ENCODE data around the gene CEP83. TPM values are rescaled to one million over a fixed set of nuclear protein-coding genes. Genes with fewer than 3 reads are reported as not detected.
A peak's percentile ranks its signal among the peaks of the same experiment; 100 is the strongest.
"Not testable (repeated sequence)": the region's sequence is repeated elsewhere in the genome, so short reads cannot be mapped to it uniquely, and the experiment has no call there.

CEP83 gene, protein sequence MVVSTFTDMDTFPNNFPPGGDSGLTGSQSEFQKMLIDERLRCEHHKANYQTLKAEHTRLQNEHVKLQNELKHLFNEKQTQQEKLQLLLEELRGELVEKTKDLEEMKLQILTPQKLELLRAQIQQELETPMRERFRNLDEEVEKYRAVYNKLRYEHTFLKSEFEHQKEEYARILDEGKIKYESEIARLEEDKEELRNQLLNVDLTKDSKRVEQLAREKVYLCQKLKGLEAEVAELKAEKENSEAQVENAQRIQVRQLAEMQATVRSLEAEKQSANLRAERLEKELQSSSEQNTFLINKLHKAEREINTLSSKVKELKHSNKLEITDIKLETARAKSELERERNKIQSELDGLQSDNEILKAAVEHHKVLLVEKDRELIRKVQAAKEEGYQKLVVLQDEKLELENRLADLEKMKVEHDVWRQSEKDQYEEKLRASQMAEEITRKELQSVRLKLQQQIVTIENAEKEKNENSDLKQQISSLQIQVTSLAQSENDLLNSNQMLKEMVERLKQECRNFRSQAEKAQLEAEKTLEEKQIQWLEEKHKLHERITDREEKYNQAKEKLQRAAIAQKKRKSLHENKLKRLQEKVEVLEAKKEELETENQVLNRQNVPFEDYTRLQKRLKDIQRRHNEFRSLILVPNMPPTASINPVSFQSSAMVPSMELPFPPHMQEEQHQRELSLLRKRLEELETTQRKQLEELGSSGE
- 16.8 TPM for polyA plus RNA-seq (ENCODE audit: insufficient read length)

- peak; percentile 96 for DNase-seq
Observed at GRCh38 chr12:94459728-94460615, at the start of gene CEP83. Gene CEP83, minus strand, starts transcription at chr12:94459867. Its CDS starts 47,377 bp downstream, at chr12:94412490.

DNA sequence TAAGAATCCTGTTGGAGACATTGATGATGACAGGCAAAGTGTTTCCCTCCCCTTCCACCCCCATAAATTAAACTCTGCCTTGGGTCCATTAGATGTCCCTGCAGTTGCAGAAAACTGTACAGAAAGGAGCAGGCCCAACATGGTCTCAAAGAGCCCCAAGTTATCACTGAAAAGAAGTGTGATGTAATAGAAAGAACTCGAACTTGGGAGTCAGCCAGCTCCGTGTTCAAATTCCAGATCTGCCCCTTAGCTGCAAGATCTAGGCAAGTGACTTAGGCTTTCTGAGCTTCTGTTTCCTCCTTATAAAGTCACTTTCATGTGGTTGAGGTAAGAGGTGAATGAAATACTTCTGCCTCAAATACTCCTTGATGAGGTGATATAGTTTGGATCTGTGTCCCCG lies 49.6 kb upstream of the CEP83 start:
- DNase-seq: no peak

GRCh38 chr12:94507455-94507854 lies 47.8 kb upstream of the CEP83 start:
- no peak for DNase-seq

DNA sequence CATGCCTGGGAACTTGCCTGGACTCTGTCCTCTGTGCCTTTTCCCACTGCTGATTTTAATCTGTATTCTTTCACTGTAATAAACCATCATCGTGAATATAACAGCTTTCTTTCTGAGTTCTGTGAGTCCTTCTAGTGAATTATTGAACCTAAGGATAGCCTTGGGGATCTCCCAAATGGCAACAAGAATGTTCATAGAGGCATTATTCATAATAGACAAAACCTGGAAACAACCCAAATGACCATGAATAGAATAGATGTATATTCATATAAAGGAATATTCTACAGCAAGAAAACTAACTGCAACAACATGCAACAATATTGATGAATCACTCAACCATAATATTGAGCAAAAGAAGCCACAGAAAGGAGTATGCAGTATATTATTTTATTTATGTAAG lies 44.7 kb upstream of the CEP83 start:
- DNase-seq: no peak

DNA sequence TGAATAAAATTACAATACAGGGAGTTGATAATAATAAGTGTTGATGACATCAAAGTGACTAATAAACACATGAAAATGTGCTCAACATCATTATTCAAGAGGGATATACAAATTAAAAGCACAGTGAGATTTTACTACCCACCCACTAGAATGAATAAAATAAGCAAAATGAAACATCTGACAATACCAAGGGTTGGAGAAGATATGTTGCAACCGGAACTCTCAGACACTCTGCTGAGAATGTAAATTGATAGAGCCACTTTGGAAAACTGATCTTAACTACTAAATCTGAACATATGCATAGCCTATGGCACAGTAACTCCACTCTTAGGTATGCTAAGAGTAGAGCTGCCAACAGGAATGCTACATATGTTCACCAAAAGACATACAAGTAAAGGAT lies 44.0 kb upstream of the CEP83 start:
- no peak for DNase-seq

GRCh38 chr12:94500831-94501567 lies 41.3 kb upstream of the CEP83 start:
- DNase-seq: no peak

DNA sequence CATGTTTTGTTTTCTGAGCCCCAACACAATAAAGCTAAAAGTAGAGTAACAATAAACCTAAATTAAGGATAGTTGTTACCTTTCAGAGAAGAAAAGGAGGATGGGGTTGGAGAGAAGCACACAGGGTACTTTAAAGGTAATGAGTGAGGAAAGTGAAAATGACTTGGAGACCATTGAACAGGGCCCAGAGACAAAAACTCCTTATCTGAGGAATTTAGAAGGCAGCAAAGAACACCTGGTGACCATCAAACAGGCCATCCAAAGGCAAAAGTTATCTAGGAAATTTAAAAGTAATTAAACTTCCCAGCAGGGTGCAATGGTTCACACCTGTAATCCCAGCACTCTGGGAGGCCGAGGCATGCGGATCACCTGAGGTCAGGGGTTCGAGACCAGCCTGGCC lies 39.0 kb upstream of the CEP83 start:
- no peak for DNase-seq

GRCh38 chr12:94498073-94498472 lies 38.4 kb upstream of the CEP83 start:
- no peak for DNase-seq

DNA sequence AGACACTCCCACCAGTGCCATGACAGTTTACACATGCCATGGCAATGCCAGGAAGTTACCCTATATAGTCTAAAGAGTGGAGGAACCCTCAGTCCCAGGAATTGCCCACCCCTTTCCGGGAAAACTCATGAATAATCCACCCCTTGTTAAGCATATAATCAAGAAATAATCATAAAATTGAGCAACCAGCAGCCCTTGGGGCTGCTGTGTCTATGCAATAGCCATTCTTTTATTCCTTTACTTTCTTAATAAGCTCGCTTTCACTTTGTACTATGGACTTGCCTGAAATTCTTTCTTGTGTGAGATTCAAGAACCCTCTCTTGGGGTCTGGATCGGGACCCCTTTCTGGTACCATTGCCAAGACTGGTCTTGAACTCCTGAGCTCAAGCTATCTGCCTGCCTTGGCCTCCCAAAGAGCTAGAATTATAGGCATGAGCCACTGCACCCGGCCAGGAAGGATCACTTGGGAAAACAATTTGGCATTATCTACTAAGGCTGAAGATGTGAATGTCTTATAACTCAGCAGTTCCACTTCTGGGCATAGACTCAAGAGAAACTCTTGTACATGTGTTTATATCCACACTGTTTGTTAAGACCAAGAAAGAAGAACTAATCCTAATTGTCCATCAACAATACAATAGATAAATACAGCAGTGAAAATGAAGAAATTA lies 35.9 kb upstream of the CEP83 start:
- peak; percentile 38 for DNase-seq

DNA sequence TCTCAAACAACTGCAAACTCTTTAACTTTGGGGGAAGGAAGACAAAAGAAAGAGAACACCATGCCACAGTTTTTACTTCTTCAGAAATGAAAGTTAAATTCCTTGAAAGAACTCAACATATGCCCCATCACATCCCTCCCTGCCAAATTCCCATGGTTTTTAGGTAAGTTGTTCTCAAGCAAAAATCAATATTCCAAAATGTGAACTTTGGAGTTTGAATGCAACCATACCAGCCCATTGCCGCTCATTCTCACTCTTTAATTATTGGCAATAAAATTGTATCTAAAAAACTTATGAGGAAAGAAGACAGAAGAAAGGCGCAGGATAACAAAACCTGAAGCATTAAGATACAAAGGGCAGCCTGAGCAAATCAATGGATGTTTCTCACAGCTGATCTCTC lies 31.8 kb upstream of the CEP83 start:
- DNase-seq: no peak

DNA sequence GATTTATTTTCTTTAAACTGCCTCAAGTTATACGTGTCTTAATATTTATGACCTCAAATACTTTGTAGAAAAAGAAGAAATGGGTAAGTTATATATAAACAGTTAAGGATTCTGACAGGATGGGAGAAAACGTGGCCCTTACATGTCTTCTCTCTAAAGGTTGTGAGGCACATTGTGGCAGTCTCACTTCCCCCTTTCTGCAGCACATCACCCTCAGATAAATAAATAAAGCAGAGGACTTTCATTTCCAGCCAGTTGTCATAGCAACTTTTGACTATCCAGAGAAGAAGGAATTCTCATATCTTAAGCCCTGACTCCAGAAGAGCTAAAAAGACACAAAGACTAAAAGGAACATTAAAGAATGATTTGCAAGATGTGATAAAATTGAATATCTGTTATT lies 28.8 kb upstream of the CEP83 start:
- DNase-seq: peak; percentile 11

- no peak for DNase-seq
Observed at GRCh38 chr12:94481734-94482133, 22.1 kb upstream of the CEP83 start.

GRCh38 chr12:94469522-94469921 lies 9.9 kb upstream of the CEP83 start:
- no peak for DNase-seq

GRCh38 chr12:94460616-94460959 lies 921 bp upstream of the CEP83 start:
- DNase-seq: no peak

GRCh38 chr12:94458877-94459727 lies 565 bp downstream of the CEP83 start:
- DNase-seq: peak; percentile 62

- no peak for DNase-seq
Observed at GRCh38 chr12:94457311-94457710, 2.4 kb downstream of the CEP83 start.

GRCh38 chr12:94454318-94454717 lies 5.3 kb downstream of the CEP83 start:
- DNase-seq: not testable (repeated sequence)

DNA sequence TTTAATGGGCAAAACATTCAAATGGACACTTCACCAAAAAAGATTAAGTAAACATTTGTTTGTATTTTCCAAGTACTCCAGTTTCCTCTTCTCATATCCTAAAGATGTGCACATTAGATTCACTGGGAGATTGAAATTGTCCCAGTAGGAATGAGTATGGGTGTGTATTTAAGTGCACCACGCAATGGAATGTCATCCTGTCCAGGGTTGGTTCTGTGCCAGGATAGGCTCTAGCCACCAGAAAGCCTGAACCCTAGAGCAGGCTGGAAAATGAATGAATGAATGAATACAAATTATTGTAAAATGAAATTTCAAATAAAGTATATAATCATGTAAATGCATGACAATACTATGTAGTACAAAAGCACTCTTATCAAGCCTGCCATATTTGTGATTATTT lies 14.0 kb downstream of the CEP83 start:
- no peak for DNase-seq

- DNase-seq: no peak
Observed at GRCh38 chr12:94437303-94437702, 22.4 kb downstream of the CEP83 start.

DNA sequence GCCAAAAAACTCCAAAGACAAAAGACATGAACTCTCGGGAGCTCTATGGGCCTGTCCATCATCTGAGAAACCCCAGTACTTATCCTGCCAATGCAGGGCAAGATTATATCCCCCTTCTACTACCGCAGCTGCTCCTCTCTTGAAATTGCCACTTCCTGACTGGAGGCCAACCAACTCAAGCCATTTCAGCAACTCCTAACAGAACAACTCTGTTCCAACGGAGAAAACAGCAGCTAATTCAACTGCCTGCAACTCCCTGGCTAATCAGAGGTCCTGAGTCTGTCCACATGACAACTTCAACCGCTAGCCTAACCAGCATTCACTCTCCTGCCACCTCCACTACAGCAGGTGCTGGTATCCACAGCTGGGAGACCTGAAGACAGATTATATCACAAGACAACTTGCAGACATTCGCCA lies 24.1 kb downstream of the CEP83 start:
- no peak for DNase-seq

GRCh38 chr12:94434171-94434570 lies 25.5 kb downstream of the CEP83 start:
- DNase-seq: no peak
